ENCODE results near the gene CPS1.

- TF ChIP-seq EP300 (IDR thresholded peaks at IDR 0.05), result no peak
- TF ChIP-seq POLR2AphosphoS5 (IDR thresholded peaks at IDR 0.05), result no peak
These were observed 21.1 kb downstream of the CPS1 start for GRCh38 chr2:210577263-210578071.

All from gastroesophageal sphincter (tissue), 2 donors.